Epidermal melanocyte (primary cell): ENCODE results near the gene IMP3.

Experiments
- DNase-seq: peaks from one replicate; pipeline ENCODE4 v3.0.0; 2011; ENCODE audit warnings: low spot score; ENCODE audit not compliant: insufficient read length

The IMP3 gene

GRCh38 chr15:75622505-75622904, 17.5 kb downstream of the IMP3 start:
- DNase-seq = no peak

- DNase-seq = peak; percentile 87
Observed at GRCh38 chr15:75620841-75621391, 19.1 kb downstream of the IMP3 start.

- DNase-seq = peak; percentile 46
Observed at GRCh38 chr15:75620058-75620820, 19.8 kb downstream of the IMP3 start.

- no peak for DNase-seq
Observed at GRCh38 chr15:75616766-75617165, 23.3 kb downstream of the IMP3 start.

- no peak for DNase-seq
Observed at GRCh38 chr15:75606711-75607699, 33.0 kb downstream of the IMP3 start.

- DNase-seq = no peak
Observed at GRCh38 chr15:75606026-75606425, 34.0 kb downstream of the IMP3 start.

- DNase-seq = no peak
Observed at GRCh38 chr15:75599401-75599800, 40.6 kb downstream of the IMP3 start.

GRCh38 chr15:75598361-75598760, 41.7 kb downstream of the IMP3 start:
- DNase-seq = no peak

- no peak for DNase-seq
Observed at GRCh38 chr15:75597667-75598341, 42.2 kb downstream of the IMP3 start.

- DNase-seq = no peak
Observed at GRCh38 chr15:75596703-75597345, 43.2 kb downstream of the IMP3 start.

GRCh38 chr15:75594276-75594675, 45.7 kb downstream of the IMP3 start:
- DNase-seq = no peak

GRCh38 chr15:75591655-75592364, 48.2 kb downstream of the IMP3 start:
- DNase-seq = no peak

GRCh38 chr15:75590239-75590638, 49.8 kb downstream of the IMP3 start:
- DNase-seq = no peak
